AG04450 (cell line): ENCODE results near the gene SGO2. TPM values are rescaled to one million over a fixed set of nuclear protein-coding genes. Genes with fewer than 3 reads are reported as not detected.

Experiments used
- CTCF ChIA-PET: fragments of 300-600, 350-600 bp; formaldehyde crosslinking; extraction: SDS; loops from one replicate; lab custom pipeline; 2022; ENCODE audit warnings: antibody characterized with exemption, inconsistent platforms; lab: Charles Lee
- POLR2A ChIA-PET: fragments of 350-600 bp; formaldehyde crosslinking; extraction: SDS; loops from one replicate; lab custom pipeline; 2021; ENCODE audit warnings: antibody characterized with exemption, inconsistent platforms; lab: Yijun Ruan, JAX
- DNase-seq: peaks from one replicate; pipeline ENCODE4 v3.0.0-alpha.2; 2011; ENCODE audit warnings: low read depth, low spot score
- H3K27ac ChIP-seq: one replicate; pipeline ENCODE4 v1.5.1; 2012; ENCODE audit warnings: low read depth, low read length, control low read depth
- H3K27me3 ChIP-seq: one replicate; pipeline ENCODE4 v1.6.0; 2012; ENCODE audit warnings: low read length; ENCODE audit not compliant: control insufficient read depth, insufficient read depth
- H3K4me3 ChIP-seq: 2 replicates; pipeline ENCODE4 v1.5.1; 2011; ENCODE audit warnings: mild to moderate bottlenecking, low read depth, low read length, control low read depth
- H3K9me3 ChIP-seq: 2 replicates; pipeline ENCODE4 v1.5.1; 2012; ENCODE audit warnings: low read length; ENCODE audit not compliant: control insufficient read depth, insufficient read depth
- polyA plus RNA-seq: library from polyadenylated mRNA; depleted of rRNA; stranded (reverse); fragments of >200 nt; gene quantifications from 2 replicates; pipeline ENCODE4 v1.2.3, GENCODE V29; 2011
- TF ChIP-seq, protein P1 (sequence below): IDR thresholded peaks from 2 replicates; pipeline ENCODE4 v1.5.1; 2011; ENCODE audit warnings: low read depth, low read length, control low read depth, inconsistent platforms

Gene SGO2
- polyA plus RNA-seq, 1 experiment, result 8.4 TPM

DNA sequence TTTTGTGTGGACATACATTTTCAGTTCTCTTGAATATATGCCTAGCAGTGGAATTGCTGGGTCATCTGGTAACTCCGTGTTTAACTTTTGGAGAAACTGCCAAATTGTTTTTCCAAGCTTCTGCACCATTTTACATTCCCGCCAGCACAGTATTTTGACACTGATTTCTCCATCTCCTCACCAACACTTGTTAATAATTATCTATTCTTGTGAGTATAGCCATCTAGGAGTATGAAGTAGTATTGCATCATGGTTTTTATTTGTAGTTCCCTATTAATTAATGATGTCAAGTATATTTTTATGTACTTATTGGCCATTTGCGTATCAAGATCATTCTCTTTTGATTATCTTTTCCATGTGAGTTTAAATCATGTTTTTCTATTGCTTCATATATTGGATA, 41.9 kb downstream of the SGO2 start:
- CTCF ChIA-PET, result interaction anchor here (1.4 kb wide), 1 partner anchor 136 kb away, joined by 4 read pairs; no protein-coding TSS in a partner anchor
- H3K4me3 ChIP-seq, result no peak overlapping the region
- no peaks in the 10 kb centered on the region for H3K9me3 ChIP-seq
- POLR2A ChIA-PET, result no interaction called here
- TF ChIP-seq, protein P1, sequence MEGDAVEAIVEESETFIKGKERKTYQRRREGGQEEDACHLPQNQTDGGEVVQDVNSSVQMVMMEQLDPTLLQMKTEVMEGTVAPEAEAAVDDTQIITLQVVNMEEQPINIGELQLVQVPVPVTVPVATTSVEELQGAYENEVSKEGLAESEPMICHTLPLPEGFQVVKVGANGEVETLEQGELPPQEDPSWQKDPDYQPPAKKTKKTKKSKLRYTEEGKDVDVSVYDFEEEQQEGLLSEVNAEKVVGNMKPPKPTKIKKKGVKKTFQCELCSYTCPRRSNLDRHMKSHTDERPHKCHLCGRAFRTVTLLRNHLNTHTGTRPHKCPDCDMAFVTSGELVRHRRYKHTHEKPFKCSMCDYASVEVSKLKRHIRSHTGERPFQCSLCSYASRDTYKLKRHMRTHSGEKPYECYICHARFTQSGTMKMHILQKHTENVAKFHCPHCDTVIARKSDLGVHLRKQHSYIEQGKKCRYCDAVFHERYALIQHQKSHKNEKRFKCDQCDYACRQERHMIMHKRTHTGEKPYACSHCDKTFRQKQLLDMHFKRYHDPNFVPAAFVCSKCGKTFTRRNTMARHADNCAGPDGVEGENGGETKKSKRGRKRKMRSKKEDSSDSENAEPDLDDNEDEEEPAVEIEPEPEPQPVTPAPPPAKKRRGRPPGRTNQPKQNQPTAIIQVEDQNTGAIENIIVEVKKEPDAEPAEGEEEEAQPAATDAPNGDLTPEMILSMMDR, result no peak
- no peak for DNase-seq
- H3K27me3 ChIP-seq, result no peaks in the 10 kb centered on the region
- no peak overlapping the region for H3K27ac ChIP-seq

DNA sequence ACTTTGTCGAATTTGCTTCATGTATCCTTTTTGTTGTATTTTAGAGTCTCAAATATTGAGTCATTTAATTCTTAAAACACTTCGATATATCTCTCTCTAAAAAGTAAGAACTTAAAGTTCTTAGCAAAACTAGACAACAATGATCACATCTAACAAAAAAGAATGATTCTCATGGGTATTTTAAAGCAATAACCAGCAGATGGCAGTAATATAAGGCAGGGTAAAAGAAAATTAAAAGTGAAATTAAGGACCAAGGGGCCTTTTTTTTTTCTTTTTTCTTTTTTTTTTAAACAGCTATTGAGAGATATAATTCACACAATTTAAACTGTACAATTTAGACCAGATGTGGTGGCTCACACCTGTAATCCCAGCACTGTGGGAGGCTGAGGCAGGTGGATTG, 50.0 kb downstream of the SGO2 start:
- Histone ChIP-seq H3K9me3 (no peaks in the 10 kb centered on the region), H3K4me3 (no peak overlapping the region), H3K27me3 (no peaks in the 10 kb centered on the region), H3K27ac (no peak overlapping the region)
- POLR2A ChIA-PET, result no interaction called here
- CTCF ChIA-PET, result interaction anchor here (0.6 to 1.9 kb wide), 34 partner anchors 9 to 631 kb away, joined by 3 to 63 read pairs (median 4); partner anchors contain the start of gene AOX1
- no peak for DNase-seq
- TF ChIP-seq, protein P1, result peak; percentile 57

DNA sequence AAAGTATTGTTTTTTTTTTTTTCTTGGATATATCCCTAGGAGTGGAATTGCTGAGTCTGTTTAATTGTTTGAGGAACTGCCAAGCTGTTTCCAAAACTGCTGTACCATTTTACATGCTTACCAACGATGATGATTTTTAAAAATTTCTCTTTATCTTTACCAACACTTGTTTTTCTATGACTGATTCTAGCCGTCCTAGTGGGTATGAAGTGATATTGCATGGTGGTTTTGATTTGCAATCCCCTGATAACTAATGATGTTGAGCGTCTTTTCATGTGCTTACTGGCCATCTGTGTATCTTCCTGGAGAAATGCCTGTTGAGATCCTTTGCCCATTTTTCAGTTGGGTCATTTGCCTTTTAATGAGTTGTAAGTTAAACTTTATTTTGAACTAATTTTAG, 51.0 kb downstream of the SGO2 start:
- Histone ChIP-seq H3K4me3 (no peak overlapping the region), H3K27ac (no peak overlapping the region), H3K9me3 (no peaks in the 10 kb centered on the region), H3K27me3 (no peaks in the 10 kb centered on the region)
- TF ChIP-seq, protein P1, result peak; percentile 32
- DNase-seq, result no peak
- CTCF ChIA-PET, result interaction anchor here (1.1 to 1.9 kb wide), 5 partner anchors 8 to 127 kb away, joined by 5 to 63 read pairs (median 6); partner anchors contain the start of gene AOX1
- POLR2A ChIA-PET, result no interaction called here

DNA sequence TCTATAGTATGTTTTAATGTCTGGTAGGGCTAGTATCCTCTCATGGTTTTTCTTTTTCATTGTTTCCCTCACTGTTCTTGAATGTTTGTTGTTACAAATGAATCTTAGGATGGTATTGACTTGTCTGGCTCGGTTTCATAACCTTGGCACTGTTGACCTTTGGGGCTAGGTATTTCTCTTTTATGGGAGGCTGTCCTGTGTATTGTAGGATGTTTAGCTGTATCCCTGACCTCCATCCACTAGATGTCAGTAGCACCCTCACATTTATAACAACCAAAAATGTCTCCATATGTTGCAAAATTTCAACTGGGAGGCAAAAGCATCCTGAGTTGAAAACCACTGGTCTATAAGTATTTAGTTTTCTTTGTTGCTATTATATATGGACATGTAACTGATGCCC, 52.8 kb downstream of the SGO2 start:
- no peaks in the 10 kb centered on the region for H3K27me3 ChIP-seq
- DNase-seq, result no peak
- no peak overlapping the region for H3K4me3 ChIP-seq
- CTCF ChIA-PET, result interaction anchor here (0.7 to 1.8 kb wide), 13 partner anchors 12 to 157 kb away, joined by 3 to 18 read pairs (median 4); no protein-coding TSS in a partner anchor
- H3K27ac ChIP-seq, result no peak overlapping the region
- no peaks in the 10 kb centered on the region for H3K9me3 ChIP-seq
- POLR2A ChIA-PET, result no interaction called here
- TF ChIP-seq, protein P1, result peak; percentile 64

DNA sequence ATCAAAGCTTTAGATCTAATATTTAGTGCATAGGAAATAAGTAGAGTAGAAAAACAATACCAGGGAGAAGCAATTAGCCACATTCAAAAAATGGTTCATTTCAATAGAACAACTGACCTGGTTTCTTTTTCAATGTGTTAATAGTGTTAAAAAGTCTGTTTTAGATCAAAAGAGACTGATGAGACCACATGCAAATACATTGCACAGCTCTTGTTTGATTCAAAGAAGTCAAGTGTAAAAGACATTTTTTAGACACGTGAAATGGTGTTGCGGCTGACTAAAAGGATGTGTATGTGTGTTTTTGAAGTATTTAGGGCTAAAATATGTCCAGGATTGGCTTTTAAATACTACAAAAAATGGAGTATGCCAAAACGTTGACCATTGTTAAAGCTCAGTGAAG, 58.6 kb downstream of the SGO2 start:
- Histone ChIP-seq H3K9me3 (no peaks in the 10 kb centered on the region), H3K4me3 (no peak overlapping the region), H3K27me3 (no peaks in the 10 kb centered on the region), H3K27ac (no peak overlapping the region)
- TF ChIP-seq, protein P1, result no peak
- CTCF ChIA-PET, result interaction anchor here (1.3 to 4.2 kb wide), 3 partner anchors 8 to 128 kb away, joined by 5 to 35 read pairs (median 13); no protein-coding TSS in a partner anchor
- DNase-seq, result no peak
- POLR2A ChIA-PET, result interaction anchor here (0.6 kb wide), 1 partner anchor 1786 kb away, joined by 3 read pairs; no protein-coding TSS in a partner anchor
